ENCODE data around the gene CELSR2.

DNA sequence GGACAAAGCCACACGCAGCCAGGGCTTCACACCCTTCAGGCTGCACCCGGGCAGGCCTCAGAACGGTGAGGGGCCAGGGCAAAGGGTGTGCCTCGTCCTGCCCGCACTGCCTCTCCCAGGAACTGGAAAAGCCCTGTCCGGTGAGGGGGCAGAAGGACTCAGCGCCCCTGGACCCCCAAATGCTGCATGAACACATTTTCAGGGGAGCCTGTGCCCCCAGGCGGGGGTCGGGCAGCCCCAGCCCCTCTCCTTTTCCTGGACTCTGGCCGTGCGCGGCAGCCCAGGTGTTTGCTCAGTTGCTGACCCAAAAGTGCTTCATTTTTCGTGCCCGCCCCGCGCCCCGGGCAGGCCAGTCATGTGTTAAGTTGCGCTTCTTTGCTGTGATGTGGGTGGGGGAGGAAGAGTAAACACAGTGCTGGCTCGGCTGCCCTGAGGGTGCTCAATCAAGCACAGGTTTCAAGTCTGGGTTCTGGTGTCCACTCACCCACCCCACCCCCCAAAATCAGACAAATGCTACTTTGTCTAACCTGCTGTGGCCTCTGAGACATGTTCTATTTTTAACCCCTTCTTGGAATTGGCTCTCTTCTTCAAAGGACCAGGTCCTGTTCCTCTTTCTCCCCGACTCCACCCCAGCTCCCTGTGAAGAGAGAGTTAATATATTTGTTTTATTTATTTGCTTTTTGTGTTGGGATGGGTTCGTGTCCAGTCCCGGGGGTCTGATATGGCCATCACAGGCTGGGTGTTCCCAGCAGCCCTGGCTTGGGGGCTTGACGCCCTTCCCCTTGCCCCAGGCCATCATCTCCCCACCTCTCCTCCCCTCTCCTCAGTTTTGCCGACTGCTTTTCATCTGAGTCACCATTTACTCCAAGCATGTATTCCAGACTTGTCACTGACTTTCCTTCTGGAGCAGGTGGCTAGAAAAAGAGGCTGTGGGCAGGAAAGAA lies 25.5 kb downstream of the CELSR2 start:
- no peak for TF ChIP-seq CTCF (IDR thresholded peaks at IDR 0.05 in 2 of 3, conservative IDR thresholded peaks at IDR 0.05 in 1 of 3; ENCODE audit: borderline replicate concordance in 1 of 3, insufficient read depth in 1 of 3, low read depth in 2 of 3, low read length in 2 of 3)
- TF ChIP-seq EZH2 (IDR thresholded peaks at IDR 0.05): no peak
- TF ChIP-seq CEBPB (IDR thresholded peaks at IDR 0.05; ENCODE audit: low read depth): no peak
- no peak for TF ChIP-seq ZFX (IDR thresholded peaks at IDR 0.05)
- no peak for TF ChIP-seq YY1 (IDR thresholded peaks at IDR 0.05; ENCODE audit: extremely low read depth, insufficient replicate concordance, low read depth, low read length)
